ENCODE data around the gene MYL12A.
A peak's percentile ranks its signal among the peaks of the same experiment; 100 is the strongest.

MYL12A gene

GRCh38 chr18:3283253-3283863 is 35.8 kb downstream of the MYL12A start:
- DNase-seq (ENCODE audit: low read depth in 2 of 2): no peak
- TF ChIP-seq CTCF (IDR thresholded peaks at IDR 0.05; ENCODE audit: low read depth, low read length): no peak
- H3K4me3 ChIP-seq (replicated peaks in 1 of 2; ENCODE audit: low read depth in 2 of 2, low read length in 2 of 2): no peak overlapping the region

- no peak for TF ChIP-seq CTCF (IDR thresholded peaks at IDR 0.05; ENCODE audit: low read depth, low read length)
- no peak overlapping the region for H3K4me3 ChIP-seq (replicated peaks in 1 of 2; ENCODE audit: low read depth in 2 of 2, low read length in 2 of 2)
- no peak for DNase-seq (ENCODE audit: low read depth in 2 of 2)
These were observed 36.3 kb downstream of the MYL12A start for GRCh38 chr18:3283908-3284307.

GRCh38 chr18:3284501-3284900 is 36.9 kb downstream of the MYL12A start:
- no peak for DNase-seq (ENCODE audit: low read depth in 2 of 2)
- no peak overlapping the region for H3K4me3 ChIP-seq (replicated peaks in 1 of 2; ENCODE audit: low read depth in 2 of 2, low read length in 2 of 2)
- TF ChIP-seq CTCF (IDR thresholded peaks at IDR 0.05; ENCODE audit: low read depth, low read length): no peak

- no peak for DNase-seq (ENCODE audit: low read depth in 2 of 2)
- no peak for TF ChIP-seq CTCF (IDR thresholded peaks at IDR 0.05; ENCODE audit: low read depth, low read length)
- no peak overlapping the region for H3K4me3 ChIP-seq (replicated peaks in 1 of 2; ENCODE audit: low read depth in 2 of 2, low read length in 2 of 2)
These were observed 38.6 kb downstream of the MYL12A start for GRCh38 chr18:3286159-3286558.

DNA sequence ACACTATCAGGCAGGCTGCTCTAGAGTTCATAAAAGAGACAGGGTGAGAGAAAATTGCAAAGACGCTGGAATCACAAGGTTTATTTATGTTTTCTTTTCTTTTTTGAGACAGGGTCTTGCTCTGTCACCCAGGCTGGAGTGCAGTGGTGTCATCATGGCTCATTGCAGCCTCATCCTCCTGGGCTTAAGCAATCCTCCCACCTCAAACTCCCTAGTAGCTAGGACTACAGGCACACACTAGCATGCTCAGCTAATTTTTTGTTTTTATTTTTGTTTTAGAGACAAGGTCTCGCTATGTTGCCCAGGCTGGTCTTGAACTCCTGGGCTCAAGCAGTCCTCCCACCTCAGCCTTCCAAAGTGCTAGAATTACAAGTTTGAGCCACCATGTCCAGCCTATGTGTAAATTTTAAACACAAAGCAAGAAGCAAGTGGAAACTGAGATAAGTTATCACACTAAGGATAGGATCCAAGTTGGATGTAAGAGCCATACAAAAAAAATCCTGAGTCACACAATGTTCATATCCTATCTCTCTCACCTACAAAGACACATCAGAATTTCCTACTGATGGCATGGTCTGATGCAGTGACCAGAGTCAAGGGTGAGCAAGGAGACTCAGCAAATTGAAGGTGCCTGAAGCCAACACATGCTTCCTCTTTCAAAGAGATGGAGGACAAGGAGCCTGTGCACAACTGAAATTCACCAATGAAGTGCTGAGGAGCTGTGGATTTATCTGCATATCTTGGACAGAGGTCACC is 45.8 kb downstream of the MYL12A start:
- no peak for DNase-seq (ENCODE audit: low read depth in 2 of 2)
- TF ChIP-seq CTCF (IDR thresholded peaks at IDR 0.05; ENCODE audit: low read depth, low read length): no peak
- no peak overlapping the region for H3K4me3 ChIP-seq (replicated peaks in 1 of 2; ENCODE audit: low read depth in 2 of 2, low read length in 2 of 2)

DNA sequence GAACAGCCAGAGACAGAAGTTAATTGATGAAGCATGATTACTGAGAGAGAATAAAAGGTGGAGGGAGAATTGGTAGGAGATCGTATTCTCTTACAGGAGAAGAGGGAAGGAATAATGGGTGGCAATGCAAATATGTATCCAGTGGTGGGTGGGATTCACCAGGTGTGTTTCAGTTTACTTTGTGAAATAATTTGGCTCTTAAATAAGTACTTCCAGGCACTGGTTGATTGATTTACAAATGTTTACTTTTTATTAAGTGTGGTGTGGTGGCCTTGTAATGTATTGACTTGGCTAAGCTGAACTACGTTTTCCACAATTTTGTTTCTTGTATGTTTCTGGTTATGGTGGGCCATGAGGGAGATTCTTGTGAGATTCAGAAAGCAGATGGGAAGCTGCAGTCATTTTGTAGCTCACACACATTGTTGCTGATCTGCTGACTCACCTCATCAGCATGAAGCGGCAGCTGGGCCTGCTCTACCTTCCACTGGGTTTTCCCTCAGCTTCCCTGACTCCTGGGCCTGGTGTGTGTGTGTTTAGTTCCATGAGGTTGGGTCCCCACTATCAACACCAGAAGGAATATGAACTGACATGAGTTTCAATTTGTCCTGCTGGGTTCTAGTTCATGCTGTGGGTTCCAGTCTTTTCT is 47.0 kb downstream of the MYL12A start:
- no peak for TF ChIP-seq CTCF (IDR thresholded peaks at IDR 0.05; ENCODE audit: low read depth, low read length)
- peak; percentile 52 to 75 for DNase-seq (ENCODE audit: low read depth in 2 of 2)
- H3K4me3 ChIP-seq (replicated peaks in 1 of 2; ENCODE audit: low read depth in 2 of 2, low read length in 2 of 2): no peak overlapping the region
